Inflammatory macrophage (primary cell): Measurements from ENCODE around the gene USP17L26.
"Not testable (repeated sequence)": the region's sequence is repeated elsewhere in the genome, so short reads cannot be mapped to it uniquely, and the experiment has no call there.

ENCODE experiments used
- DNase-seq, 2 donors: peaks; one replicate each; pipeline ENCODE4 v3.0.0-alpha.2; 2020 to 2022
- total RNA-seq, 18 experiments: gene quantifications; one replicate each; lab custom pipeline; 2026; ENCODE audit warnings: mixed read lengths in 6 of 18, inconsistent platforms in 2 of 18; lab: John Stamatoyannopoulos, UW

The USP17L26 gene, protein sequence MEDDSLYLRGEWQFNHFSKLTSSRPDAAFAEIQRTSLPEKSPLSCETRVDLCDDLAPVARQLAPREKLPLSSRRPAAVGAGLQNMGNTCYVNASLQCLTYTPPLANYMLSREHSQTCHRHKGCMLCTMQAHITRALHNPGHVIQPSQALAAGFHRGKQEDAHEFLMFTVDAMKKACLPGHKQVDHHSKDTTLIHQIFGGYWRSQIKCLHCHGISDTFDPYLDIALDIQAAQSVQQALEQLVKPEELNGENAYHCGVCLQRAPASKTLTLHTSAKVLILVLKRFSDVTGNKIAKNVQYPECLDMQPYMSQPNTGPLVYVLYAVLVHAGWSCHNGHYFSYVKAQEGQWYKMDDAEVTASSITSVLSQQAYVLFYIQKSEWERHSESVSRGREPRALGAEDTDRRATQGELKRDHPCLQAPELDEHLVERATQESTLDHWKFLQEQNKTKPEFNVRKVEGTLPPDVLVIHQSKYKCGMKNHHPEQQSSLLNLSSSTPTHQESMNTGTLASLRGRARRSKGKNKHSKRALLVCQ
- 0 reads per million in 18 experiments for total RNA-seq

DNA sequence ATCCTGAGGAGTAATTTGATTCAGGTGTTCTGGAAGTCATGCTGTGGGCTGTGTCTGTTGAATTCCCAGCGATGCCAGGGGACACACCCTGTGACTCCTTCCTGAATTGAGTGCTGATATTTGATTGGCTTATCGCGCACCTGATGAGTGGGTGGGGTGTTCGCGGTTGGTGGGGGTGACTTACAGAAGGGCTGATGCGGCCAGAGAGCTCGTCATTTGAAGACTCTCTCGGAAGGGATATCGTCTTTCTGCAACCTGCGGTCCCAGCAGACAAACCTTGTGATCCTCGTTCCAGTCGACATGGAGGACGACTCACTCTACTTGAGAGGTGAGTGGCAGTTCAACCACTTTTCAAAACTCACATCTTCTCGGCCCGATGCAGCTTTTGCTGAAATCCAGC lies at the start of gene USP17L26:
TSS of gene USP17L26 (plus strand) at position 301 of the 400 bp plus-strand sequence. CDS start at position 301, 0 bp downstream.
- DNase-seq = not testable (repeated sequence)

DNA sequence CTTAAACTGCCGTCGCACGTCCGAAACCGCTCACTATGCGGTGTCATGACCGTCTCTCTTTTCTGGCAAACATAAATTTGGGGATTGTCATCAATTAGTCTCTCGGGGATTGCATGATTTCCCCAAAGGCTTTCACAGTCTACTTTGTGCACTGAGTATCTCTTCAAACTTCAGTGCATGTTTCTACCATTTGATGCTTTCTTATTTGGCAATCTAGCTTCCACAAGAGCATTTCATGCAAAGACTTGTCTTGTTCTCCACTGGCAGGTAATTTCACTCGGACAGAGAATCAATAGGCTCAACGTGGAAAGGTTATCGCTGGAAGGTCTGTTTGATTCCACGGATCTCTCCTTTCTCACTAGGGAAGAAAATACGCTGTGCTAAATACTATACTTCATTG lies 10.3 kb upstream of the USP17L26 start:
- DNase-seq = not testable (repeated sequence)

DNA sequence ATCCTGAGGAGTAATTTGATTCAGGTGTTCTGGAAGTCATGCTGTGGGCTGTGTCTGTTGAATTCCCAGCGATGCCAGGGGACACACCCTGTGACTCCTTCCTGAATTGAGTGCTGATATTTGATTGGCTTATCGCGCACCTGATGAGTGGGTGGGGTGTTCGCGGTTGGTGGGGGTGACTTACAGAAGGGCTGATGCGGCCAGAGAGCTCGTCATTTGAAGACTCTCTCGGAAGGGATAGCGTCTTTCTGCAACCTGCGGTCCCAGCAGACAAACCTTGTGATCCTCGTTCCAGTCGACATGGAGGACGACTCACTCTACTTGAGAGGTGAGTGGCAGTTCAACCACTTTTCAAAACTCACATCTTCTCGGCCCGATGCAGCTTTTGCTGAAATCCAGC lies 9.6 kb upstream of the USP17L26 start, which contains the start of gene USP17L24:
TSS of gene USP17L24 (plus strand) at position 301 of the 400 bp plus-strand sequence. CDS start at position 301, 0 bp downstream.
- DNase-seq = not testable (repeated sequence)

DNA sequence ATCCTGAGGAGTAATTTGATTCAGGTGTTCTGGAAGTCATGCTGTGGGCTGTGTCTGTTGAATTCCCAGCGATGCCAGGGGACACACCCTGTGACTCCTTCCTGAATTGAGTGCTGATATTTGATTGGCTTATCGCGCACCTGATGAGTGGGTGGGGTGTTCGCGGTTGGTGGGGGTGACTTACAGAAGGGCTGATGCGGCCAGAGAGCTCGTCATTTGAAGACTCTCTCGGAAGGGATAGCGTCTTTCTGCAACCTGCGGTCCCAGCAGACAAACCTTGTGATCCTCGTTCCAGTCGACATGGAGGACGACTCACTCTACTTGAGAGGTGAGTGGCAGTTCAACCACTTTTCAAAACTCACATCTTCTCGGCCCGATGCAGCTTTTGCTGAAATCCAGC lies 4.8 kb upstream of the USP17L26 start, which contains the start of gene USP17L25:
TSS of gene USP17L25 (plus strand) at position 301 of the 400 bp plus-strand sequence. CDS start at position 301, 0 bp downstream.
- DNase-seq = not testable (repeated sequence)

GRCh38 chr4:9339103-9339502 lies 4.6 kb downstream of the USP17L26 start, which contains the start of gene USP17L5:
Gene USP17L5, plus strand, starts transcription at chr4:9339403. Its CDS starts 0 bp downstream, at chr4:9339403.
- DNase-seq = not testable (repeated sequence)

GRCh38 chr4:9343848-9344247 lies 9.4 kb downstream of the USP17L26 start, which contains the start of gene USP17L27:
Gene USP17L27, plus strand, starts transcription at chr4:9344148. Its CDS starts 0 bp downstream, at chr4:9344148.
- DNase-seq = not testable (repeated sequence)

DNA sequence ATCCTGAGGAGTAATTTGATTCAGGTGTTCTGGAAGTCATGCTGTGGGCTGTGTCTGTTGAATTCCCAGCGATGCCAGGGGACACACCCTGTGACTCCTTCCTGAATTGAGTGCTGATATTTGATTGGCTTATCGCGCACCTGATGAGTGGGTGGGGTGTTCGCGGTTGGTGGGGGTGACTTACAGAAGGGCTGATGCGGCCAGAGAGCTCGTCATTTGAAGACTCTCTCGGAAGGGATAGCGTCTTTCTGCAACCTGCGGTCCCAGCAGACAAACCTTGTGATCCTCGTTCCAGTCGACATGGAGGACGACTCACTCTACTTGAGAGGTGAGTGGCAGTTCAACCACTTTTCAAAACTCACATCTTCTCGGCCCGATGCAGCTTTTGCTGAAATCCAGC lies 14.1 kb downstream of the USP17L26 start, which contains the start of gene USP17L28:
TSS of gene USP17L28 (plus strand) at position 301 of the 400 bp plus-strand sequence. CDS start at position 301, 0 bp downstream.
- DNase-seq = not testable (repeated sequence)

DNA sequence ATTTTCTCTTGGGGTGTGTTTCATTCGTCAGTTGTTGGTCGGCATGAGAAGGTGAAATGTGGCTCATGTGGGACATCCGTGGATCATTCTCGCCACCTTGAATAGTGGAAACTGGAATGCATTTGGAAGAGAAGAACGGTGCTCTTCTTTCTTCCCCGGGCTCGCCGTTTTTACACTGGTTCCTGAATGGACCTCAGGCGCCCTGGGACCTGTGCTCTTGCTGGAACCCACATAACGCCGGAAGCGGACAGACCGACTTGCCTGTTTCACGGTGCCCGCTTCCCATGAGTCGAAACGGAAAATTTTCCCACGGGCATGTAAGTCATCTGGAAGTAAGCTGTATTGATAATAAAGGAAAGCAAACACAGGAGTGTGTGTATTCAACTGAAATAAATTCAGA lies 16.4 kb downstream of the USP17L26 start:
- DNase-seq = not testable (repeated sequence)

DNA sequence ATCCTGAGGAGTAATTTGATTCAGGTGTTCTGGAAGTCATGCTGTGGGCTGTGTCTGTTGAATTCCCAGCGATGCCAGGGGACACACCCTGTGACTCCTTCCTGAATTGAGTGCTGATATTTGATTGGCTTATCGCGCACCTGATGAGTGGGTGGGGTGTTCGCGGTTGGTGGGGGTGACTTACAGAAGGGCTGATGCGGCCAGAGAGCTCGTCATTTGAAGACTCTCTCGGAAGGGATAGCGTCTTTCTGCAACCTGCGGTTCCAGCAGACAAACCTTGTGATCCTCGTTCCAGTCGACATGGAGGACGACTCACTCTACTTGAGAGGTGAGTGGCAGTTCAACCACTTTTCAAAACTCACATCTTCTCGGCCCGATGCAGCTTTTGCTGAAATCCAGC lies 18.9 kb downstream of the USP17L26 start, which contains the start of gene USP17L29:
TSS of gene USP17L29 (plus strand) at position 301 of the 400 bp plus-strand sequence. CDS start at position 301, 0 bp downstream.
- DNase-seq = not testable (repeated sequence)

DNA sequence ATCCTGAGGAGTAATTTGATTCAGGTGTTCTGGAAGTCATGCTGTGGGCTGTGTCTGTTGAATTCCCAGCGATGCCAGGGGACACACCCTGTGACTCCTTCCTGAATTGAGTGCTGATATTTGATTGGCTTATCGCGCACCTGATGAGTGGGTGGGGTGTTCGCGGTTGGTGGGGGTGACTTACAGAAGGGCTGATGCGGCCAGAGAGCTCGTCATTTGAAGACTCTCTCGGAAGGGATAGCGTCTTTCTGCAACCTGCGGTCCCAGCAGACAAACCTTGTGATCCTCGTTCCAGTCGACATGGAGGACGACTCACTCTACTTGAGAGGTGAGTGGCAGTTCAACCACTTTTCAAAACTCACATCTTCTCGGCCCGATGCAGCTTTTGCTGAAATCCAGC lies 28.4 kb downstream of the USP17L26 start, which contains the start of gene USP17L30:
TSS of gene USP17L30 (plus strand) at position 301 of the 400 bp plus-strand sequence. CDS start at position 301, 0 bp downstream.
- not testable (repeated sequence) for DNase-seq

DNA sequence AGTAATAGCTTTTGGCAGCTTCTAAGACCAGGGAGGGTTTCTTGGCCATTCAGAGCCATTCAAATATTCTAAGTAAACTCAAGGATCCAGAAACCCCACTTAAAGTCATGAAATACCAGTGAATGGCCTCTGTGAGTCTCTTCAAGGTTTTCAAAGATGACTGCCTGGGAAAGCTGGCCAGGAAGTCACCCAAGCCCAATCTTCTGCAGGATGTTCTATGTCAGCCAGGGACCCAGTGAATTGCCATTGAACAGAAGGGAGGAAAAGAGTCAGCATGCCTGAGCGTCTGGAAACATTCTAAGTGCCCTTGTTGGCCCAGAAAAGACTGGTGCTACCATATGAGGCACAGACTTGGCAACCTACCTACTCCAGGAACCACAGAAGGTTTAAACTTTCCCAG lies 45.4 kb downstream of the USP17L26 start:
- not testable (repeated sequence) for DNase-seq

GRCh38 chr4:9381012-9381534 lies 46.6 kb downstream of the USP17L26 start:
- DNase-seq = not testable (repeated sequence)

DNA sequence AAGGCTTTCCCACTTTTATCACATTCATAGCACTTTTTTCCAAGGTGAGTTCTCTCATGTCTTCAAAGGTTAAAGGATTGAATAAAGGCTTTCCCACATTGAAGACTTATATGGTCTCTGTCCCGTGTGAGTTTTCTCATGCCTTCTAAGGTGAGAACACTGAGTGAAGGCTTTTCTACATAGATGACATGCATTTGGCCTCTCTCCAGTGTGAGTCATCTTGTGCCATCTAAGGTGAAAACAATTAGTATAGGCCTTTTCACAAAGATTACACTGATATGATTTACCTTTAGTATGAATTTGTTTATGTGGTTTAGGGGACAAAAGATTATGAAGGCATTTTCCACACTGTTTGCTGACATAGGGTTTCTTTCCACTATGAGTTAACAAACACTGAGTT lies 49.7 kb downstream of the USP17L26 start:
- DNase-seq = no peak
